ENCODE data around the gene GRB2.
"Not testable (repeated sequence)": the region's sequence is repeated elsewhere in the genome, so short reads cannot be mapped to it uniquely, and the experiment has no call there.

The GRB2 gene

DNA sequence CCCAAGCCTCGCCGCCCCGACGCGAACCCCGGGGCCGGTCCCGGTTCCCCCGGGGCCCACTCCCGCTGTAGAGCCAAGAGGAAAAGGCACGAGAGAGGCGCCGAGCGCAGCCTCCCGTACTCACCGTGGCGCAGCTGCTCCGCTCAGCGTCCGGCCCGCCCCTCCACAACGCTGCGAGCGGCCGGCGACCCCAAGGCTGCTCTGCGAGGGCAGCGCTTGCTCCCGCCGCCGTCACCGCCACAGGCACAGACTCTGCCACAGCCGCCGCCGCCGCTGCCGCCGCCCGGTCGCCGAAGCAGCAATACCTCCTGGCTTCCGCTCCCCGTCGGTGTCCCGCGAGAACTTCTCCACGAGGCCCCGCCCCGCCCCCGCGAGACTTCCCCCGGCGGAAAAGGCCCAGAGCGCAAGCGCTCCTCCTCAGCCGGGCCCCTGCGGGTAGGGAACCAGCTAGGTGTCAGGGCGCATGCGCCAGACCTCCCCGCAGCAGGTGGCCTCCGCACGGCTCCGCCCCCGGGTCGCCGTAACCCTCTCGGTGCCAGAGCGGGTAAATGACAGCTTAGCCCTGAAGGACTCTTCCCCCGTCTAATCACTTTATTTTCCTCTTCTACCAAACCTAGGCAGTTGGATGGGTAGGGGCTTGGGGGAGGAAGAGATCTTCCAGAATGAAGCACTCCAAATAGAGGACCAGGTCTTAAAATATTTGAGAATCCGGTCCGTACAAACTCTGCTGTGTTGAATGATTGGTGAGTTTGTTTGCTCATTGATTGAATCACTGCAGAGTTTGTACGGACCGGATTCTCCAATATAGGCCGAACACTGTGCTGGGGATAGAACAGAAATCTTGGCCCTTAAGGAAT, at the start of gene GRB2:
Gene GRB2 (minus strand): TSS at position 314 of the 857 bp plus-strand sequence. CDS start 12,050 bp downstream, outside the sequence.
- DNase-seq (ENCODE audit: low read depth, low spot score), result peak; percentile 75

DNA sequence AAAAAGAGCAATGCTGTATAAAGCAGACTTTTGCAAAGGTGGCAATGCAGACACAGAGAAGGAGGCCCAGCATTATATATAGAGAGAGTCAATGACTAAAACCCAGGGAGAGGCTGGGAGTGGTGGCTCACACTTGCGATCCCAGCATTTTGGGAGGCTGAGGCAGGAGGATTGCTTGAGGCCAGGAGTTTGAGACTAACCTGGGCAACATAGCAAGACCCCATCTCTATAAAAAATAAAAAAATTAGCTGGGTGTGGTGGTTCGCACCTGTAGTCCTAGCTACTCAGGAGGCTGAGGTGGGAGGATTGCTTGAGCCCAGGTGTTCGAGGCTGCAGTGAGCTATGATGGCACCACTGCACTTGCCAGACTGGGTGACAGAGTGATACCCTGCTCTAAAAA, 49.2 kb upstream of the GRB2 start:
- DNase-seq (ENCODE audit: low read depth, low spot score), result not testable (repeated sequence)

DNA sequence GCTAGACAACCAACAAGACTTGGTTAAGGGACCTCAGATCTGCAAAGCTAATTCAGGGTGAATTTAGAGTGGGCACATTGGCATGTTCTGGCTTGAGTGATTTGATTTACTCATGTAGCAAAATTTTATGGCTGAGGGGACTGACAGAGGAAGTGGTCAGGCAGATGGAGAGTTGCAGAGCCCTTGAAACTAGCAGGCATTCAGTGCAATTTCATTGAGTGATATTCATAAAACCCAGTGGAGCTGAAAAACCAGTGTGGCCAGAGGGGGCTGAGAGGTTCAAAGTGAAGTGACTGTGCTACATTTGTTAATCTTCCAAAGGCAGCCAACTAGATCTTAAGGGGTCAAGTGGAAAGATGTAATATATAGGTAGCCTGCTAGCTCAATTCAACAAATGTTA, 48.7 kb upstream of the GRB2 start:
- DNase-seq (ENCODE audit: low read depth, low spot score), result no peak

DNA sequence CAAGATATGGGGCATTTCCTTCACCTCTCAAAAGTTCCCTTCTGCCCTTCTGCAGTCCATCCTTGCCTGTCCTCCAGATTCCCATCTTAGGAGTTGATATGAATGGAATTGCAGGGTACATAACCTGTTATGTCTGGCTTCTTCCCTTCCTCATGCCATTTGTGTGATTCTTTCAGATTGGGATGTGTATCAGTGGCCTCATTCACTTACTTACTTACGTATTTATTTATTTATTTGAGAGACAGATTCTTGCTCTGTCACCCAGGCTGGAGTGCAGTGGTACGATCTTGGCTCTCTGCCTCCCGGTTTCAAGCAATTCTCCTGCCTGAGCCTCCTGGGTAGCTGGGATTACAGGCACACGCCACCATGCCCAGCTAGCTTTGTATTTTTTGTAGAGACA, 44.8 kb upstream of the GRB2 start:
- DNase-seq (ENCODE audit: low read depth, low spot score), result no peak

DNA sequence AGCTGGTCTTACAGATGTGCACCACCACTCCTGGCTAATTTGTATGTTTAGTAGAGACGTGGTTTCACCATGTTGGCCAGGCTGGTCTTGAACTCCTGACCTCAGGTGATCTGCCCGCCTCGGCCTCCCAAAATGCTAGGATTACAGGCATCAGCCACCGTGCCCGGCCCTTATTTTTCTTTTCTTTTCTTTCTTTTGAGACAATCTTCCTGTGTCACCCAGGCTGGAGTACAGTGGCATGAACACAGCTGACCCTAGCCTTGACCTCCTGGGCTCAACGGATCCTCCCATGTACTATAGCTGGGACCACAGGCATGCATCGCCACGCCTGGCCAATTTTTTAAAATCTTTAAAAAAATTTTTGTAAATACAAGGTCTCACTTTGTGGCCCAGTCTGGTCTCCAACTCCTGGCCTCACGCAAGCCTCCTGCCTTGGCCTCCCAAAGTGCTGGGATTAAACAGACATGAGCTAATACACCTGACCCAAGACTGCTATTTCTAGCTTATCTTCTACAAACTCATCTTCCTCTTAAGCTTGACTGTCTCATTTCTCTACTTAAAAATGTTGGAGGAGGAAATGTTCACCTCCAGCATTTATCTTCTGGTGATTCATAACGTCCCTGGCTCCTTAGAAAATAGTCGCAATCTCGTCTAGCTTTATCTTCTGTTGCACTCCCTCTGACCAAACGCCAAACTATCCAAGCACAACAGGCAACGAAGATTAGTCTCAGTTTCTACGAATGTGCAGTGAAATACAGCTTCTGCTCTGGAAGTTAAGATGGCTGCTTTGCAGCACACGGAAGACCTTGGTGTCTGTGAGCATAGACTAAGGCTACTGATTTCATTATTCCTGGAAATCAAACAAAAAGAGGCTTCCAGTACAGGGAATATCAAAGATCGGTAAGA, 42.7 kb upstream of the GRB2 start:
- DNase-seq (ENCODE audit: low read depth, low spot score), result no peak

DNA sequence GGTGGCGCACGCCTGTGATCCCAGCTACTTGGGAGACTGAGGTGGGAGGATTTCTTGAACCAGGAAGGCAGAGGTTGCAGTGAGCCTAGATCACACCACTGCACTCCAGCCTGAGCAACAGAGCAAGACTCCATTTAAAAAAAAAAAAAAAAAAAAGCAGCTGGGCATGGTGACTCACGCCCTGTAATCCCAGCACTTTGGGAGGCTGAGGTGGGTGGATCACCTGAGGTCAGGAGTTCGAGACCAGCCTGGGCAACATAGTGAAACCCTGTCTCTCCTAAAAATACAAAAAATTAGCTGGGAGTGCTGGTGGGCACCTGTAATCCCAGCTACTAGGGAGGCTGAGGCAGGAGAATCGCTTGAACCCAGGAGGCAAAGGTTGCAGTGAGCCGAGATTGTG, 40.4 kb upstream of the GRB2 start:
- not testable (repeated sequence) for DNase-seq (ENCODE audit: low read depth, low spot score)

DNA sequence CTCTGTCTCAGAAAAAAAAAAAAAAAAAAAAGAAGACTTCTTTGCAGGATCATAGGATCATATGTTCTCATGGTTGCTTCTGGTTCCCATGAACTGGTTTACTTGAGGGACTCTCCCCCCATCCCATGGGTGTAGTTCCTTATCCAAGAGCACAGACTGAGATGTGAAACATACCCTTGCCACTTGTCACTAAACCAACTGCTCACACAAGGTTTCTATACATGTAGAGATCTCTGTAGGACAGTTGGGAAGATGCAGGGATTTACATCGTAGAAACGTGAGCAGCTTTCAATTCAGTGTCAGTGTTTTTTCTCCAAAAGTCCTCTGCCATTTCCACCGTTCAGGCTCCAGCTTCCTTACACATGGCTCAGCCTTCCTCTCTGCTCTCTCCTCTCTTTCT, 39.8 kb upstream of the GRB2 start:
- DNase-seq (ENCODE audit: low read depth, low spot score), result no peak

DNA sequence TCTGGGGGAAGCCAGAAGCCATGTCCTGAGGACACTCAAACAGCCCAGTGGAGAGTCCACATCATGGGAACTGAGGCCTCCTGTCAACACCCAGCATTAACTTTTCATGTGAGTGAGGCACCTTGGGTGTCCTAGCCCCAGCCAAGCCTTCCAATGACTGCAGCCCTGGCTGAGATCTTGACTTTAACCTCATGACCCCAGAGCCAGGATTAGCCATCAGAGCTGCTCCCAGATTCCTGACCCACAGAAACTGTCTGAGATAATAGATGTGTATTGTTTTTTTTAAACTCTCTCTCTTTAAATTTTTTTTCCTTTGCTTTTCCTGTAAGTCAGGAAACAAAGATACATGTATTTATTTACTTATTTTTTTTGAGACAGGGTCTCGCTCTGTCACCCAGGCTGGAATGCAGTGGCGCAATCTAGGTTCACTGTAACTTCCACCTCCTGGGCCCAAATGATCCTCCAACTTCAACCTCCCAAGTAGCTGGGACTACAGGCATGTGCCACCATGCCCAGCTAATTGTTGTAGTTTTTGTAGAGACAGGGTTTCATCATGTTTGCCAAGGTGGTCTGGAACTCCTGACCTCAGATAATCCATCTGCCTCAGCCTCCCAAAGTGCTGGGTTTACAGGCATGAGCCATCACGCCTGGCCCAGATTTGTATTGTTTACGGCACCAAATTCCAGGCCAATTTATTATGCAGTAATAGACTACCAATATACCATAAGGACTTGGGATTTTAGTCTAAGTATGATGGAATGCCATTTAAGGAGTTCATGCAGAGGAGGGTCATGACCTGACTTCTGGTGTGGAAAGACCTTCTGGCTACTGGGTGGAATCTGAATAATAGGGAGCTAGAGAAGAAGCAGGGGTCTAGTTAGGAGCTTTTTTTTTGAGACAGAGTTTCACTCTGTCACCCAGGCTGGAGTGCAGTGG, 37.0 kb upstream of the GRB2 start:
- DNase-seq (ENCODE audit: low read depth, low spot score), result no peak

DNA sequence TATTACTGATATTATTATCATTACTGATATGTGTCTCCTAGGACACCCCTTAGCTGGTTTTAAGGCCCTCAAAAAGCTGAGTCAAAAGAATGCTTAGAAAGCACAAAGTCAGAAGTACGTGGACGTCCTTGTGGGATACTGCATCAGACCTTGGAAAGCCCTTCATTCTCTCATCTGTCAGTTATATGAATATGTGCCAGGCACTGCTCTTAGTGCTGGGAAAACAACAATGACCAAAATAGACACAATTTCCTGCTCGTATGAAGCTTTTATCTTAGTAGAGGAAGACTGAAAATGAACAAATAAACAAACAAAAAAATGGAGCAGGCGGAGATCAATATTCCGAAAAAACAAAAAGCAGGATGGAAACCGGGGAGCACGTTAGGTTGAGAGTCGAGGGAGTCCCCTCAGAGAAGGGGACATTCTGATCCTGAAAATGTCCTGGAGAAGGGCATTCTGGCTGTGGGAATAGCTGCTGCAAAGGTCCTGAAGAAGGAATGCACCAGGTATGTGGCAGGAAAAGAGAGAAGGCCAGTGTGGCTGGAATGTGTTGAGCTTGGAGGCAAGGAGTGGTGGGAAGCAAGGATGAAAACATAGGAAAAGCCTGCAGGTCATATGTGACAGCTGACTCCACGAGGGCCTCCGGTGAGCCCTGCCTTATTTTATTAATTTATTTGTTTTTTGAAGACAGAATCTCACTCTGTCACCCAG, 35.4 kb upstream of the GRB2 start:
- DNase-seq (ENCODE audit: low read depth, low spot score), result no peak

DNA sequence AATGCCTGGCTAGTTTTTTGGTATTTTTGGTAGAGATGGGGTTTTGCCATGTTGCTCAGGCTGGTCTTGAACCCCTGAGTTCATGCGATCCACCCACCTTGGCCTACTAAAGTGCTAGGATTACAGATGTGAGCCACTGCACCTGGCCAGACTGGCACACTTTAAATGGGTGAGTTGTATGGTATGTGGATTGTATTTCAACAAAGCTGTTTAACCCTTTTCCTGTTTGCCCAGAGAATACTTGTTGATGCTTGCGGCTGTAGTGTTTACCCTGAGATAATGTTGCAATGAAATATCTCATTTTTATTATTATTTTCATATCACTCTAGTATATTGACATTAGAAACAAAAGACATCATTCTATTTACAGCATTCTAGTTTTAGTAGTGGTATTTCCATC, 33.8 kb upstream of the GRB2 start:
- DNase-seq (ENCODE audit: low read depth, low spot score), result no peak

DNA sequence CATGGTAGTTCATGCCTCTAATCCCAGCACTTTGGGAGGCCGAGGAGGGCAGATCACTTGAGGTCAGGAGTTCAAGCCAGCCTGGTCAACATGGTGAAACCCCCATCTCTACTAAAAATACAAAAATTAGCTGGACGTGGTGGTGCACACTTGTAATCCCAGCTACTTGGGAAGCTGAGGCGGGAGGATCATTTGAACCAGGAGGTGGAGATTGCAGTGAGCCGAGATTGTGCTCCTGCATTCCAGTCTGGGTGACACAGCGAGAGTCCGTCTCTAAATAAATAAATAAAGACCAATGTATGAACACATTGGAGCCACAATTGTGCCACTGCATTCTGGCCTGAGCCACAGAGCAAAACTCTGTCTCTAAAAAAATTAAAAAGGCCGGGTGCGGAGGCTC, 31.9 kb upstream of the GRB2 start:
- not testable (repeated sequence) for DNase-seq (ENCODE audit: low read depth, low spot score)

DNA sequence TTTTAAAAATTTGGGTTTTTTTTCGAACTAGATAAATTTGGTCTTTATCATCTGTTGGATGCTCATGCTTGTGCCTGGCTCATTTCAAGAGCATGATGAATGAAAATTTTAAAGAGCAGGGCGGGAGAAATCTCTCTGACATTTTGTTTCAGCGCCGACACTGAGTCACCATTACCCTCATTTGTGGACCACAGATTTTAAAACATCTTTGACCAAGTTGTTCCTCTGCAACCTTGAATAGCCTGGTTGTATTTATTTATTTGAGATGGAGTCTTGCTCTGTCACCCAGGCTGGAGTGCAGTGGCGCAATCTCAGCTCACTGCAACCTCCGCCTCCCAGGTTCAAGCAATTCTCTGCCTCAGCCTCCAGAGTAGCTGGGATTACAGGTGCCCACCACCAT, 29.0 kb upstream of the GRB2 start:
- not testable (repeated sequence) for DNase-seq (ENCODE audit: low read depth, low spot score)

DNA sequence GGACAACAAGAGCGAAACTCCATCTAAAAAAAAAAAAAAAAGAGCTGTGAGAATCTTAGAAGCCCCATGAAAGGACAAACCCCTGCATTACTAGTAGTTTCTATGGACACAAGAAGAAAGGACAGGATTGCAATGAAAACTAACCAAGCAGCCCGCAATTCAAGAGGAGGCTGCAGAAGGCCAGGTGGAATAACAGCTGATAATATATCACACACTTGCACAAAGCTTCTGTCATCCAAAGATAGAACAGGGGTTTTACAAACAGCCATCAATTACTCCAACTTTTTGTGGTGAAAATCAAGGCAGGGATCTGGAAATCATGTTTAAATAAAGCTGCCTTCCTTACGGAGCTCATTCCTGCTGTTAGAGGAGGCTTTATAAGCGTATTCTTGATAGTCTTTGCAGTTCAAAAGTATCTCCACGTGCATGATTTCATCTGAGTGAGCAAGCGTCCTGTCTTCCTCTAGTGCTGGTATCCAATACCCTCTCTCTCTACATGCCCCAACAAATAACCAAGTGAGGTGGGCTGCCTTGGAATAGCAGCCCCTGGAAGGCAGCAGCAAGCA, 27.8 kb upstream of the GRB2 start:
- no peak for DNase-seq (ENCODE audit: low read depth, low spot score)

DNA sequence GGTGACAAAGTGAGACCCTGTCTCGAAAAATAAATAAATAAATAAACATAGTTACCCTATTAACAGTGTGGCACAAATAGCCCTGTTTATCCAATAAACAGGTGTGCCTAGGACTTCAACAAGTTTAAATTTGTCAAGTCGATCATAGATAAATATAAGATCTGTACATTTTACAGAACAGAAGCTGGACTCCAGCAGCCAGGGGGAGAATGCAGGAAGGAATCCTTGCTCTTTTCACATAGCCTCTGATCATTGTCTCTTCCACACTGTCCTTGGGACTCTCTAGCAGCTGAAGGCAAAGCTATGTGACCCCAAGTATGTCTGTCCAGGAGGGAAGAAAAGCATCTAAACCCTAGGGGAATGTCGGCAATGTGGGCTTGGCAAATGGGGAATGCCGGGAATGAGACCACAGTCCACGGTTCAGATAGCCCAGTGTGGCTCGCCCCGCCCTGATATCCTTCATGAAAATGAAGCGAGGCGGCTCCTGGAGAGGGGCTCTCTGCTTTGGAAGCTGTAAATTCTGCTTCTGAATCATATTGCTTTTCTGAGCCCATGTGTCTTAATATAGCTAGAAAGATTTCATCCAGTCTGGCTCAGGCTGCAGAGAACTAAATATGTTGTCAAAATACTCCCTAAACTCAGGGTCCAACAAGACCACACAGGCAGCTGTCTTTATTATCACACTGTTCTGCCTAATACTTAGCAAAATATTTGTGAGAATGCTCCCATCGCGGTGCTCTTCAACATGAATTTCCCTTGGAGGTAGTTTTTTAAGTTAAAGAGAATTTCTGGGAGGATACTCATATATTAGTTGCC, 24.9 kb upstream of the GRB2 start:
- no peak for DNase-seq (ENCODE audit: low read depth, low spot score)

DNA sequence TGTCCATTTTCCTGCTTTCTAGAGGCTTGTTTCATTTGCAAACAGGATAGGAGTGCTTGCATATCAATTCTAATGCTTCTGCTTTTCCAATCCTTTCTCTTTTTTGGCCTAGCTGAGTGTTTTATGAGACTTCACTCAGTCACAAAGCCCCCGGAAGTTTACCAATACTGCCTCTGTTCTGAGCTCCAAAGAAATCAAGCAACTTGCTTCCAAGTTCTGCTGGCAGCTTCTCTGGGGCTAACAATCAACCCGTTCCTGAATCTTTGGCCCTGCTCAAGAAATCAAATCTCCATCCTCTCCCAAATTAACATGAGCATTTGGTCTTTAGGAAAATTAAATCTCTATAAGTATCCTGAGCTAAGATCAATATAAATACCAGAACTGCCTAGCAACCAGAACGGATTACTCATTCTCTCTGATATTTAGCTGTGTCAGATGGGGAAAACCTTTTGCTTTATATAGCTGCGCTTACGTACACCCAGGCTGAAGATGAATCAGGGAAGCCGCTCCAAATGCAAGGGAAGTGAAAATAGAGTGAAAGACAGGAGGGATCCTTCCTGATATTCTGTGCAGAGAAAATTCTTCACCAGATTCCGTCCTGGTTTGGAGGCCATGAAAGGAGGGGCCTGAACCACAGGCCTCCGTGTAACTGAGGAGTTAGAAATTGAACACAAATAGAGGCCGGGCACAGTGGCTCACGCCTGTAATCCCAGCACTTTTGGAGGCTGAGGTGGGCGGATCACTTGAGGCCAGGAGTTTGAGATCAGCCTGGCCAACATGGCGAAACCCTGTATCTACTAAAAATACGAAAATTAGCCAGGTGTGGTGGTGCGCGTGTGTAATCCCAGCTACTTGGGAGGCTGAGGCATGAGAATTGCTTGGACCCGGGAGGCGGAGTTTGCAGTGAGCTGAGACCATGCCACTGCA, 23.3 kb upstream of the GRB2 start:
- no peak for DNase-seq (ENCODE audit: low read depth, low spot score)

DNA sequence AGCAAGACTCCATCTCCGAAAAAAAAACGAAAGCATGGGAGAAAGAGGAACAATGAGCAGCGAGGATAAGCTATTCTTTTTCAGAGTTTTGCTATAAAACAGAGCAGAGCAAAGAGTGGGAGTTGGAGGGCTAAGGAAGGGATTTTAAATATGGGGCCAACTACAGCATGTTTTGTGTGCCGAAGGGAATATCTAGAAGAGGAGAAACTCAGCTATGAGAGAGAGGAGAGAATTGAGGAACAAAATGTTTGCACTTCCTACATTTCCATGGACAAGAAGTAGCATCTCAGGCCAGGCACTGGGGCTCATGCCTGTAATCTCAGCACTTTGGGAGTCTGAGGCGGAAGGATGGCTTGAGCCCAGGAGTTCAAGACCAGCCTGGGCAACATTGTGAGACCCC, 13.1 kb upstream of the GRB2 start:
- no peak for DNase-seq (ENCODE audit: low read depth, low spot score)

DNA sequence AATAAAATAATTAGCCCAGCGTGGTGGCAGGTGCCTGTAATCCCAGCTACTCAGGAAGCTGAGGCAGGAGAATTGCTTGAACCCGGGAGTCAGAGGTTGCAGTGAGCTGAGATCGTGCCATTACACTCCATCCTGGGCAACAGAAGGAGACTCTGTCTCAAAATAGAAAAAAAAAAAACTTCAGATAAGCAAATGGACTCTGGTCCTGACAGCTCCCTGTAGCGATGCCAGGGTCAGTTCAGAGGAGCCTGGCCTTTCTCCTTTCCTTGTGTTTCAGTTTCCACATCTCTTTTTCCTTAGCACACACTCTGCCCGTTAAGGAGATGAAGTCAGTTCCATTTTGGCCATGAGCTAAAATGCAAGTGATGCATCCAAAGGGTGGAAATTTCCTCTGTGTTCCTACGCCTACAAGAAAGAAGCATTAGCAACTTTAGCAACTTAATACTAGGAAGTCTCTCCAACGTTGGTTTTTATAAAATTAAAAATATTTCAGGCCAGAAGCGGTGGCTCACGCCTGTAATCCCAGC, 11.6 kb upstream of the GRB2 start:
- DNase-seq (ENCODE audit: low read depth, low spot score), result no peak

DNA sequence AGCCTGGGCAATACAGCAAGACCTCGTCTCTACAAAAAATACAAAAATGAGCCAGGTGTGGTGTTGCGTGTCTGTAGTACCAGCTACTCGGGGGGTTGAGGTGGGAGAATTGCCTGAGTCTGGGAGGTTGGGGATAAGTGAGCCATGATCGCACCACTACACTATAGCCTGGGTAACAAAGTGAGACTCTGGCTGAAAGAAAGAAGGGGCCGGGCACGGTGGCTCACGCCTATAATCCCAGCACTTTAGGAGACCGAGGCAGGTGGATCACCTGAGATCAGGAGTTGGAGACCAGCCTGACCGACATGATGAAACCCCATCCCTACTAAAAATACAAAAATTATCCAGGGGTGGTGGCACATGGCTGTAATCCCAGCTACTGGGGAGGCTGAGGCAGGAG, 10.5 kb upstream of the GRB2 start:
- no peak for DNase-seq (ENCODE audit: low read depth, low spot score)

Data from brain pericyte (primary cell).